Activated T-cell treated with anti-CD3 and anti-CD28 coated beads, Interleukin-2, amount 50 U/mL, for 1 hour (primary cell): ENCODE data around the gene CNTN4.
"Not testable (repeated sequence)": the region's sequence is repeated elsewhere in the genome, so short reads cannot be mapped to it uniquely, and the experiment has no call there.

ENCODE experiments used
- DNase-seq: peaks from one replicate; pipeline ENCODE4 v3.0.0-alpha.2; 2020

The CNTN4 gene

GRCh38 chr3:2934541-2934940, 835.9 kb downstream of the CNTN4 start:
- DNase-seq, result no peak

DNA sequence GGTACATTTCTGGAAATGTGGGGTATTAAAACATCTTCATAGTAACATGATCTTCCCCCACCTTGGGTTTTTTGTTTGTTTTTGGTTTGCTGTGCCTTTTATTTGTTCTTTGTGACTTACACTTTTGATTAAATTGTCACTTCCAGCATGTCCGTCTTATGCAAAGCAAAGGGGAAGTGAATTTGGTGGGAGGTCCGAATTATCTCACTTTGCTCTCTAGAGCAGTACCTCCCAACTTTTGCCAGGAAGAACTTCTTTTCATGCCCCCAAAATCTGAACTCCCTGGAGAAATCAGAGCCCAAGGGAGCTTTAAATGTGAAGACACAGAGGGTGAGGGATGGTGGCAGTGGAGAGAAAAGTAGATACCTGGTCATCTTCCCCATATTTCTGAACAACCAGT, 838.4 kb downstream of the CNTN4 start:
- DNase-seq, result no peak

DNA sequence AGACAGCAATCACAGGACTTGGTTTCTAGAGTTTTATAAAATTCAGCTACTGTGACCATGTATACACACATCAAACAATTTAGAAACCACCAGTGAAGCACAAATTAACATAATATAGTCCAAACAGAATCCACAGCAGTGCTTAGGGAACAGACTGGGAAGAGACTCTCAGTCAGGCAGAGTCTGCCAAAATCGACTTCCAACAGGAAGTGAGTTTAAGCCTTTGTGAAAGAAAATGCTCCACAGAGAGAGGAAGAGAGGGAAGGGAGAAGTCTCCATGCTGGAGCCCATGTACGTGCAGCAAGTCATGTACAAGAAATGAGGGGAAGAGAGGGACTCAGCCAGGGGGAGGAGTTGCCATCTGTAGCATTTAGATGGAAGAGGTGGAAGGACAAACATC, 838.9 kb downstream of the CNTN4 start:
- no peak for DNase-seq

GRCh38 chr3:2938711-2939110, 840.0 kb downstream of the CNTN4 start:
- no peak for DNase-seq

DNA sequence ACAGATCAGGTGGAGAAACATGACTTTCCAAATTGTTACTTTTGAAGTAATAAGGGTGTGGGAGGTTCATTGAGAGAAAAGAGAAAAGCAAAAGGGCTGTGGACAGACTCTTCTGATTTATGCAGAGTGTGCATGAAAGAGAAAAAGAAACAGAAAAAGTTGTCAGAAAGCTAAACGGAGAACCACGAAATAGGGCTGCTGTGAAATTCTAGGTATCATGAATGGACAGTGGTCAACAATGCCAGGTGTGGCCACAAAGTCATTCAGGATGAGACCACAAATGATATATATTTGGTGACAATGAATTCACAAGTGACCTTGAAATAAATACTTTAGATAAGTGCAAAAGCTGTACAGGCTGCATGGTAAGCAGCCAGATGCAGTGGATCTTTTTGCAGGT, 841.4 kb downstream of the CNTN4 start:
- no peak for DNase-seq

DNA sequence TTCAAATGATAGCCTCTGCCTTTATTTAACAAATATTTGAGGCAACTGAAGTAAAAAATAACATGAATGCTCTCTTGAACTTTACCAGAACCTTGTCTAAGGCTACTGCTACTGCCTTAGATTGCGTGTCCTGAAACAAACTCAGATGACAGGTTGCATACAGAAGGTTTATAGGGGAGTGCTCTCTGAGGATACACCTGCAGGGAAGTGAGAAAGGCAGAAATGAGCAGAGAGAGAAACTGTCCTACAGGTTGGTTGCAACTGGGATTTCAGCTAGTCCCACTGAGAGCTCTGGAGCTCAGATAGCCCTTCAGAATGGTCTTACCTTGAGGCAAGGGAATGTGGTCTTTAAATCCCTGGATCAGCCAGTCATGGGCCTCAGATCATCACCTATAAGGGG, 846.0 kb downstream of the CNTN4 start:
- no peak for DNase-seq

DNA sequence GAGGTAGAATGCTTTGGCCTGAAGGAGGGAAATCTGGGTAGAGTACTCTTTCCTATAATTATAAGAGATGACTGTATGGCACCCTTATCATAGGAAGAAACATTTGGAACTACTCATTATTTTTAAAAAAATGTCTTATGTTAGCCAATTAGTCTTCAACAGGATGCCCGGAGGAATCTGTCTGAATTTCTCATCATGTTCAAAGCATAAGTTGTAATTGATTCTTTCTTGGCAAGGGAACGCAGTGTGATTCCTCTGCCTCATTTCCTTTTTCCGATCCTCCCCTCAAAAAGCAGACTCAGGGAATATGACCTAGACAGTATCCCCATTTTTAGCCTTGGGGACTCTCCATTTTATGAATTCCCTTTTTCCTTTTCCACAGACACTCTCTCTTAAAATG, 846.5 kb downstream of the CNTN4 start:
- no peak for DNase-seq

GRCh38 chr3:2947536-2947935, 848.9 kb downstream of the CNTN4 start:
- DNase-seq, result no peak

DNA sequence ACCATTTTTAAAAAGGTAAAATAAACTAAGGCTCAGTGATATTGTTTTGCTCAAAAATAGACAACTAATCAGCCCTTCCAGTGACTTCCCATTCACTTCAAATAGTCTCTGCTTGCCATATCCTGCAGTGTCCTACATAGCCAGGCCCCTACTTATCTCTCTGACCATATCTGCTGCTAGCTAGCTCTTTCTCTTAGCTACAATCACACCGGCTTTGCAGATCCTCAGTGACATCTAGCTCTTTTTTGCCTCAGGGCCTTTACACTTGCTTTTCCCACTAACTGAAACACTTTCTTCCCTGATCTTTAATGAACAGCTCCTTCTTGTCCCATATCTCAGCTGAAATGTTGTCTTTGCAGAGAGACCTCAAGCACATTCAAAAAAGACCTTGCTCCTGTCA, 850.2 kb downstream of the CNTN4 start:
- DNase-seq, result no peak

GRCh38 chr3:2950159-2950558, 851.5 kb downstream of the CNTN4 start:
- no peak for DNase-seq

DNA sequence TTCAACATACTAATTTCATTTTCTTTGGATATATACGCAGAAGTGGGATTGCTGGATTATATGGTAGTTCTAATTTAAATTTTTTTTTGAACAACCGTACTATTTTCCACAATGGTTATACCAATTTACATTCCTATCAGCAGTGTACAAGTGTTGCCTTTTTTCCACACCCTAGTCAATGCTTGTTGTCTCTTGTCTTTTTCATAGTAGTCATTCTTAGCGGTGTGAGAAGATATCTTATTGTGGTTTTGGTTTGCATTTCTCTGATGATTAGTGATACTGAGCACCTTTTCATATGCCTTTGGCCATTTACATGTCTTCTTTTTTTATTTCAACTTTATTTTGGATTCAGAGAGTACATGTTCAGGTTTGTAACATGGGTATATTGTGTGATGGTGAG, 858.4 kb downstream of the CNTN4 start:
- DNase-seq, result no peak

DNA sequence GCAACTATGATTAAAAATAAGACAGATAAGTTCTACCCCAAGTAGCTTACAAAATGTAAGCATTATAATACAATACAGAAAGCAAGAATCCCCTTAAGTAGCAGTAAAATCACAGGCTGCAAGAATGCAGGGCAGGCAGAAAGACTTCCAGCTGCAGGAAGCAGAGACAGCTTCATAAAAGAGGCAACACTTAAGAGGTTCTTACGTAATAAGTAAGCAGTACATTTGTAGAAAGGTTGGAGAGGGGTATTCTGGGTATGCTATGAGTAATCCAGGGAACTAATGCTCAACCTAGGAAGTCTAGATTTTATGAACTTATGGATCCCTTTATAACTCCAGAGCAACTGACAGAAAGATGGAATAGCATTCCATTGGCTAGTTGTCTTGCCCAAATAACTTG, 859.9 kb downstream of the CNTN4 start:
- no peak for DNase-seq

- DNase-seq, result no peak
Measured at GRCh38 chr3:2961576-2961975, 862.9 kb downstream of the CNTN4 start.

- DNase-seq, result no peak
Measured at GRCh38 chr3:2967871-2968270, 869.2 kb downstream of the CNTN4 start.

GRCh38 chr3:2968475-2968874, 869.8 kb downstream of the CNTN4 start:
- DNase-seq, result no peak

- DNase-seq, result no peak
Measured at GRCh38 chr3:2976212-2976611, 877.5 kb downstream of the CNTN4 start.

DNA sequence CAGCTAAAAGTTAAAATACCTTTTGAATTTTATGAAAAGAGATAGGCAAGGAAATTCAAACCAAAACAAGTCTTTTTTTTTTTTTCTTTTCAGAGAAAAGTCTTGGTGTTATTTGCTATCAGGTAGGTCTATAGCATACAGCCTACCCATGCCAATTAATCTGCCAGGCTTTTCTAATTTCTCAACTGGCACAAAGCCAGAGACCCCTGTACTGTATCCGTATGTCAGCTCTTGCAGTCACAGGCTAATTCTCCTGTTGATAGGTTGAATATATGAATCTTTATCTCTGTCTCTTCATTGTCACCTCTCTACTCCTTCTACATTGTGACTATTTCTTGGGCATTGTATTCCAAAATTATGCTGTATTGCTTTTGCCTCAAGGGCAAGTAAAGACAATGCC, 878.1 kb downstream of the CNTN4 start:
- DNase-seq, result no peak

DNA sequence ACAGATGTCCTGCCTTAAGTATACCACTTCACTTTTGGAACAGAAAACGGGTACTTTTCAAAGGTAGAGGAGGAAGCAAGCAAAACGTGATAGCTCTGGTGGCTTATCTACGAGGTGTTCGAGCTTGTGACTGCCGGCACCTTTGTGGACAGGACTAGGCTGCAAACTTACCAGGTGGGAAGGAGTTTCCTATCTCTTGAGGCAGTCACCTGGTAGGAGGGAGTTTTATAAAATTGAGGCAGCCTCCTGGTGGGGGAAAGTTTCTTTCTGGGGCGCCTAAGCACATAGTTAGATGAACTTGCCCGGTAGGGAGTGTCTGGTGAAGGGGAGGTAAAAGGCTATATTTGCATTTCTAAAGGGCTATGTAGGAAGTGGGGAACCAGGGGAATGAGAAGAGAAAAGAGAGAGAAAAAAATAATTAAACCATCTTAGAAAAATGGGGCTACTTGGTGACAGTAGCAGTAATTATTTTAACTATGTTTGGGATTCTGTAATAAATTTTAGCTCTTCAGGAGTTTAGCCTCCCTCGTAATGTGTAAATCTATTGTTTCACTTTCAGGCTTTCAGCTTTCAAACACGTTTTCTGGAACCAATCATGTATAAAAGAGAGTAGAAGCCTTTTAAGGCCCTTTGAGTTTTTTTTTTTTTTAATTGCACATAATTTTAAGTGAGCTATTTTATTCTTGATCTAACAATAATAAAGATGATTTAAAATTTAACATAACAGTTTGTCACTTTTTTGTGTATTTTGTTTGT, 880.5 kb downstream of the CNTN4 start:
- no peak for DNase-seq

- no peak for DNase-seq
Measured at GRCh38 chr3:2984005-2984830, 885.6 kb downstream of the CNTN4 start.

GRCh38 chr3:2984831-2985220, 886.2 kb downstream of the CNTN4 start:
- no peak for DNase-seq

DNA sequence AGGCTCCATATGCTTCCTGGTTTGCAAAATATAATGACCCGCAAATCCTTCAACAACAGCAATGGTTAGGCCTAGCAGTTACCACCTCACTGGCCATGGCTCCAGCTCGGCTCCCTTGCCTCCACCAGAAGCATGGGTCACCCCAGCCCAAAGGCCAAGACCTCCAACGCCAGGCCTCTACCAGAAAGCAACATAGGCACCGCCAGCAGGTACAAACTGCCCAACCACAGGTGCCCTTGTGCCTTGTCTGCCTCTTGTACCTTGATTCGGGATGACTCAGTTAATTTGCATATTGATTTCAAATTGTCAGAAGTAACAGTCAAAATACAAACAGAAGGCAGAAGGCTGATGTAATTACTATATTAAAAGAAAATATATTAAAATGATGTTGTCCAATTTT, 886.8 kb downstream of the CNTN4 start:
- no peak for DNase-seq

GRCh38 chr3:2992534-2992933, 893.9 kb downstream of the CNTN4 start:
- no peak for DNase-seq

DNA sequence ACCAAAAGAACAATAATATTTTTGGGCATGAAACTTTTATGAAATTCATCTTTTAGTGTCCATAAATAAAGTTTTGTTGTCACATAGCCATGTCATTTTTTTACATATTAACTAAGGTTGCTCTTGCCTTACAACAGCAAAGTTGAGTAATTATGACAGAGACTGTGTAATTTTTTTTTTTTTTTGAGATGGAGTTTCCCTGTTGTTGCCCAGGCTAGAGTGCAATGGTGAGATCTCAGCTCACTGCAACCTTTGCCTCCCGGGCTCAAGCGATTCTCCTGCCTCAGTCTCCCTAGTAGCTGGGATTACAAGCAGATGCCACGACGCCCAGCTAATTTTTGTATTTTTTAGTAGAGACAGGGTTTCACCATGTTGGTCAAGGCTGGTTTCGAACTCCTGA, 894.5 kb downstream of the CNTN4 start:
- not testable (repeated sequence) for DNase-seq

DNA sequence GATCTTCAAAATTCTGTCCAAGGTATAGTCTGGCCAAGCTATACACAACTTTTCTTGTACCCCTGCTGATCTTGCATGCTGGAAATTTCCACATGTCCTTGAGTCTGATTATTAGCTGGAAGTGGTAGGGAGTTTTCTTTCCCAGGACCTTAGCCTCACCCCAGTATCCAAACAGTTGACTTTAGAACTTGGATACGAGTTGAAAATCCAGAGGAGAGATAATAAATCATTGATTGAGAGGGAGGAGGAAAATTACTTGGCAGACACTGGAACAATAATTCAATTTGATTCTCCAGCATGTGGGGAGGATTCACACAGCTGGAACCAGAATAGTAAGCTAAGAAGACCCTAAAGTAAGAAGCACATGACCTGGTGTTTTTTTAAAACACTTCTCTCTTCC, 895.1 kb downstream of the CNTN4 start:
- no peak for DNase-seq

- DNase-seq, result no peak
Measured at GRCh38 chr3:2995195-2995594, 896.5 kb downstream of the CNTN4 start.
